GM03348 (cell line): ENCODE results near the gene ACTR5.

Experiments used
- DNase-seq: peaks from one replicate; pipeline ENCODE4 v3.0.0; 2012; ENCODE audit warnings: low spot score

Gene ACTR5

DNA sequence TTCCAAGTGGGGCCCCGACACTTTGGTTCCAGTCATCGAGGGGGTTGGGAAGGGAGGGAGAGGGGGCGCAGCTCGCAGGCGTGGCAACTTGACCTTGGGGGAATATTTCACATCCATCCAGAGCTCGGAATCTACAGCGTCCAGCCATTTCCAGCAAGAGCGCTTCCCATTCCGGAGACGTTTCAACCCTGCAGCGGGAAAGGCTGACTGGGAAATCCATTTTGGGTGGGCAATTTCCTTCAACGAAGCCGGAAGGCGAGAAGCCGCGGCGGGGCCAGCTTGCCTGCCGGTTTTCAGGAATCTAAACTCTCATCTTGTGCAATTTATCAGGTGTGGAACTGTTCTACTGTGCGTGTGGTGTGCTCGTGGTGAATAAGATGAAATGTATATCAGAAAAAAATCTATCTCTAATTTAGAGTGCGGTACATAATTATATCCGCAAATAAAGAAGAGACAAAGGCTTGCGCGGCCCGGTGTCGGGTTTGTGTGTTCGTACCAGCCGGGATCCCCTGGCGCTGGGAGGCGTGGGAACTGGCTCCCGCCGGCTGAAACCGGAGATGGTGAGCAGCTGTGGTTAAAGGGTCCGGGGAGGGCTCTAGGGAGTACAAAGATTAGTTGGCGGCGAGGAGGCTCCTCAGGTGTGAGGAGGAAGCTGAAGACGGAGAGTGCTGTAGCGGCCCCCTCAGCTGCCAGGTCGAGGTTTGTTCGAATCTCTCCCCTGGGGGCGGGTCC, 19.2 kb upstream of the ACTR5 start:
- no peak for DNase-seq

DNA sequence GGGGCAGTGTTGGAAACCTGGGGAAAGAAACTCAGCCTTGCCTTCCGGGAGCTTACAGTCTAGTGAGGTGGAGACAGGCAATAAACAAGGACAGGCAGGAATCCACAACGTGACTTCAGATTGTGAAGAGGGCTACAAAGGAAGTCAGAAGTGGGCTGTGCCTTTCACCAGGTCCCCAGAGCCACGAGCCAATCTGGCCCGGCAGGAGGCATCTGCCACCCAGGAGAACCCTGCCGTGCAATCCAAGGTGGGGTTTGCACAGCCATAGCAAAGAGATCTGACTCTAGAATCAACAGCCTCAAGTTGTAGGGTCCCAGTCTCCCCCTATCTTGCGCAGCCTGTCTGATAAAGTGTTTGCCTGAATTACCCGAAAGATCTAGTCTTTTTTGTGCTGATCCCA, 18.5 kb upstream of the ACTR5 start:
- no peak for DNase-seq

- DNase-seq = no peak
Observed at GRCh38 chr20:38730167-38730988, 17.9 kb upstream of the ACTR5 start.

- peak; percentile 83 for DNase-seq
Observed at GRCh38 chr20:38730989-38731737, 17.1 kb upstream of the ACTR5 start.

GRCh38 chr20:38731738-38732113, 16.5 kb upstream of the ACTR5 start:
- no peak for DNase-seq

- no peak for DNase-seq
Observed at GRCh38 chr20:38732981-38733380, 15.3 kb upstream of the ACTR5 start.

GRCh38 chr20:38735172-38735571, 13.1 kb upstream of the ACTR5 start:
- DNase-seq = no peak

DNA sequence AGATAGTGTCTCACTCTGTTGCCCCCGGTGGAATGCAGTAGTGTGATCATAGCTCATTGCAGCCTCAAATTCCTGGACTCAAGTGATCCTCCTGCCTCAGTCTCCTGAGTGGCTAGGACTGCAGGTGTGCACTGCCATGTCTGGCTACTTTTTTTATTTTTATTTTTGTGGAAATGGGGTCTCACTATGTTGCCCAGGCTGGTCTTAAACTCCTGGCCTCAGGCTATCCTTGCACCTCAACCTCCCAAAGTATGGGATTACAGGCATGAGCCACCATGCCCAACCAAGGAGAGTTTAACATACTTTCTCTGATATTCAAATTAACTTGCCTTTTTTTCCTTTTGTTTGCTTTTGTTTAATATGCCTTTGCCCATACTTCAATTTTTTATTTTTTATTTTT, 10.4 kb upstream of the ACTR5 start:
- DNase-seq = no peak

DNA sequence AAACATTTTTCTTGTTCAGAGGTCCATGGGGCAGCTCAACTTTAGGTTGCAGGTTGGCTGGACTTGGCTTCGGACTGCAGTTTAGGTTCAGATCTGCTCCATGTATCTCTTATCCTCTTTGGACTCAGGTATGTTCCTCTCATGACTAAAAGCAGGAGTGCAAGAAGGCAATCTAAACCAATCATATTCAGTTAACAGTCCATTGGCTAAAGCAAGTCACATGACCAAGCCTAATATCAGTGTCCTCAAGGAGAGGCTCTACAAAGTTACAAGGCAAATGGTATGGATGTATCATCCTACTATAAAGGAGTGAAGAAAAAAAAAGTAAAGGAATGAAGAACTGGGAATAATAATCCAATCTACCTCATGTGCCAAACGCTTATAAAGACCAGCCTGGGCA, 2.5 kb upstream of the ACTR5 start:
- no peak for DNase-seq

DNA sequence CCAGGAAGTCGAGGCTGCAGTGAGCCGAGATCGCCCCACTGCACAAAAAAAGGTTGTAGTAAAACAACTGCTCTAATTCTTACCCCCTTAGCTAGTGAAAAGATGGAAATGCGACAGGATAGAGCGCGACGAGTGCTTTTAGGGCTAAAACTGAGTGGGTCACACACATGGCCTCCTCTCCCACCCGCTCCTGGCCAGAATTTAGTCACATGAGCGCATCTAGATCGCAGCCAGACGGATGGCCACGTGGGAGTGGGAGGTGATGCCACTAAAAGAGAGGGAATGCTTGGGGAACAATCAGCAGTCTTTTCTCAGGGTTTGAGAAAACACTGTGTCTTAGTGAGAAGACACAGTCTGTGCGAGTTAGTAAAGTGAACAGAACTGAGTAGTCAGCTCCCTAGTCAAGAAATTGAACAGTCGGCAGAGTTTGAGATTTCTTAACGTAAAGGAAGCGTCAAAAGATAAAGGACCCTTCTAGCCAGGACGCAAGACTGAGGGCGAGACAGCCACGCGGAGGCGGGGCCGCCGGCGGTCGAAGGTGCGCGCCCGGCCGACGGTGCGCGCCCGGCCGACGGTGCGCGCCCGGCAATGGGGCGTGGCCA, 664 bp upstream of the ACTR5 start:
- no peak for DNase-seq

DNA sequence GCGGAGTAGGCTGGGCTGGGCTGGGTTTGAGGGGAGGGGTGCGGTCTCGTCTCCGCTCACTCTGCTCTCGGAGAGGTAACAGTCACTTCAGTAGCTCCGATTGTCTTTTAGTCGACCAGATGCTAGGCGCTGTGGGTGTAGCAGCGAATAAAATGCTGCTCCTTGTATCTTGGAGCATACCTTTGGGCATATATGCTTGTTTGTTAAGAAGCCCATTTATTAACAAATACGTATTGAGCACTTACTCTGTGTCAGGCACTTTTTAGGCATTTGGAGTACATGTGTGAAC, 545 bp downstream of the ACTR5 start:
- DNase-seq = no peak

GRCh38 chr20:38751360-38751976, 3.2 kb downstream of the ACTR5 start:
- DNase-seq = peak; percentile 64

DNA sequence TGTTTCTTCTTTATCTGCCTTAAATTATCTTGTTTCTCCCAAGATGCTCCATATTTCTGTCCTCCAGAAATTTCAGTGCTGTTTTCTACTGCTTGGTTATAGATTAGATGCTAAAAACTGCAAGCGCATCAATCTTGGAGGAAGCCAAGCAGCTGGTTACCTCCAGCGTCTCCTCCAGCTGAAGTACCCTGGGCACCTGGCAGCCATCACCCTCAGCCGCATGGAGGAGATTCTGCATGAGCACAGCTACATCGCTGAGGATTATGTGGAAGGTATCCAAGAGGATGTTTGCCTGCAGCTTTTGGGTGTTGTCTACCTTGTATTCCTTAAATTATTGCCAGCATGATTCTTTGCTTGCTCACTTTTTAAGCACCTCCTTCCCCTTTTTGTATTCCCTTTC, 3.8 kb downstream of the ACTR5 start:
- no peak for DNase-seq

- DNase-seq = no peak
Observed at GRCh38 chr20:38754924-38755323, 6.7 kb downstream of the ACTR5 start.

DNA sequence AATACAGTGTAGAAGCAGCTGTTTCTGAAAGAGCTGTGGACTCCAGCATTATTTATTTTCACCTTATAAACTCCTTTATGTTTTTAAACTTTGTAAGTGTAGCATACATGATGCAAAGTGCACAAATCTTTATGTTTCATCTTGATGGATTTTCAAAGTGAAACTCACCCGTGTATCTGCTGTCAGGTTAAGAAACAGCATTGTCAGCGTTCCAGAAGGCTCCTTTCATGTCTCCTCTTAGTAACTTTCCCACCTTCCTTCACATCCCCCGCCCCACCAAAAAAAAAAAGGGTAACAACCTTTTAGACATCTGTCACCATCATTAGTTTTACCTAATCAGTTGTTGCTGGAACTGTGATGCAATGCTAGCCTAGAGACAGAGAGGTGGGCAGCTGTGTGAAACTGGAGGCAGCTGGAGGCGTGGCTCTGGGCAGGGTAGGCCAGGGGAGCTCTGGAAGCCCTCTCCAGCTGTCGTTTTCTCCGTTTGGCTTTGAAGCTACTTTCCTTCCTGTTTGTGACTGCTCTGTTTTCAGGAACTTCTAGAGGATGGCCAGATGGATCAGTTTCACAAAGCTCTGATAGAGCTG, 7.2 kb downstream of the ACTR5 start:
- DNase-seq = no peak

GRCh38 chr20:38757145-38757775, 9.0 kb downstream of the ACTR5 start:
- DNase-seq = no peak

- no peak for DNase-seq
Observed at GRCh38 chr20:38759106-38759505, 10.8 kb downstream of the ACTR5 start.

DNA sequence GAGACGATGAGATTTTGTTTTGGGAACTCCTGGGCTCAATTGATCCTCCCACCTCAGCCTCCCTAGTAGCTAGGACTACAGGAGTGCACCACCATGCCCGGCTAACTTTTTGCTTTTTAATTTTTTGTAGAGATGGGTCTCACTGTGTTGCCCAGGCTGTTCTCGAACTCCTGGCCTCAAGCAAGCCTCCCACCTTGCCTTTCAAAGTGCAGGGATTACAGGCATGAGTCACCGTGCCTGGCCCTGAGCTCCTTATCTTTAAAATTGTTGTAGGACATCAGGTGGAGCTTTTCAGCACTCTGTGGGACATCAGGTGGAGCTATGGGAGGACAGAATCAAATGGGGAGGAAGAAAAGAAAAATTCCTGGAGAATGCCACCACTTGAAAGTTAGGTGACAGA, 12.7 kb downstream of the ACTR5 start:
- DNase-seq = no peak

GRCh38 chr20:38762174-38762573, 13.9 kb downstream of the ACTR5 start:
- DNase-seq = no peak

- DNase-seq = no peak
Observed at GRCh38 chr20:38763616-38764015, 15.4 kb downstream of the ACTR5 start.

- DNase-seq = peak; percentile 83
Observed at GRCh38 chr20:38764567-38765318, 16.5 kb downstream of the ACTR5 start.
